Breast epithelium (tissue), 4 donors: ENCODE measurements around the gene MPST. TPM values are rescaled to one million over a fixed set of nuclear protein-coding genes. Genes with fewer than 3 reads are reported as not detected.

Source experiments
- DNase-seq, 2 donors: peaks; one replicate each; pipeline ENCODE4 v3.0.0-alpha.2; 2019; ENCODE audit warnings: low spot score in 2 of 2
- H3K27ac ChIP-seq, 2 donors: fragments of 200-600 bp; sonication (generic) in 1 of 2; one replicate each; pipeline ENCODE4 v1.5.1; 2016 to 2019; ENCODE audit warnings: mild to moderate bottlenecking in 1 of 2
- H3K27me3 ChIP-seq, 2 donors: fragments of 200-600 bp; sonication (generic) in 1 of 2; one replicate each; pipeline versions ENCODE4 v1.5.1 to v1.6.0; 2017 to 2019; ENCODE audit warnings: control low read depth in 1 of 2, mild to moderate bottlenecking in 1 of 2
- H3K36me3 ChIP-seq: fragments of 200-600 bp; one replicate; pipeline ENCODE4 v1.5.1; 2019
- H3K4me1 ChIP-seq, 2 donors: fragments of 200-600 bp; sonication (generic); one replicate each; pipeline ENCODE4 v1.5.1; 2016 to 2019; ENCODE audit warnings: control low read depth in 1 of 2
- H3K4me3 ChIP-seq, 3 donors: fragments of 200-600 bp; sonication (generic); 1 replicate in 2 of 3; 2 replicates in 1 of 3; pipeline ENCODE4 v1.5.1; 2016 to 2019; ENCODE audit warnings: mild to moderate bottlenecking in 3 of 3, moderate library complexity in 2 of 3
- H3K9me3 ChIP-seq, 2 donors: fragments of 200-600 bp; sonication (generic) in 1 of 2; one replicate each; pipeline ENCODE4 v1.5.1; 2016 to 2019; ENCODE audit warnings: control low read depth in 1 of 2
- CTCF ChIP-seq, 3 donors: fragments of 450-650 bp; IDR thresholded peaks; one replicate each; pipeline ENCODE4 v1.5.1; 2016 to 2017; ENCODE audit warnings: antibody characterized with exemption in 3 of 3, mild to moderate bottlenecking in 3 of 3, moderate library complexity in 3 of 3
- POLR2A ChIP-seq: fragments of 450-650 bp; IDR thresholded peaks from one replicate; pipeline ENCODE4 v1.6.1; 2016; ENCODE audit warnings: antibody characterized with exemption, mild to moderate bottlenecking, moderate library complexity
- POLR2AphosphoS5 ChIP-seq, 3 donors: sonication (generic); formaldehyde crosslinking; IDR thresholded peaks; one replicate each; pipeline ENCODE4 v1.6.1; 2017; ENCODE audit warnings: antibody characterized with exemption in 3 of 3
- intact Hi-C: fragments of 100-400 bp; cut with DNase I; formaldehyde crosslinking; loops from one replicate; pipeline ENCODE4 v1.15.1; 2023; ENCODE audit warnings: low total_unique reads
- total RNA-seq, 3 donors: library from RNA; depleted of rRNA; stranded (reverse); fragments of >200 nt; gene quantifications; one replicate each; pipeline ENCODE4 v1.1.0, GENCODE V29; 2016

Gene MPST
- total RNA-seq, 3 donors from 2014 or later, result 72.0 to 175 (median 113) TPM

- DNase-seq, result no peak
- Histone ChIP-seq H3K27me3 (no peaks in the 10 kb centered on the region), H3K4me1 (peaks cover 0 to 4% of the 10 kb centered on the region in 2 donors), H3K36me3 (no peaks in the 10 kb centered on the region), H3K9me3 (no peaks in the 10 kb centered on the region), H3K27ac (no peak overlapping the region), H3K4me3 (no peak overlapping the region)
- intact Hi-C loops, result no loop called here
- TF ChIP-seq CTCF (IDR thresholded peaks at IDR 0.05) (no peak), POLR2AphosphoS5 (IDR thresholded peaks at IDR 0.05) (no peak), POLR2A (no peak)
These were observed 18.1 kb downstream of the MPST start for GRCh38 chr22:37037669-37038068.

GRCh38 chr22:37039466-37039865, 19.9 kb downstream of the MPST start:
- Histone ChIP-seq H3K27me3 (no peaks in the 10 kb centered on the region), H3K4me1 (no peaks in the 10 kb centered on the region), H3K27ac (no peak overlapping the region), H3K9me3 (no peaks in the 10 kb centered on the region), H3K36me3 (no peaks in the 10 kb centered on the region), H3K4me3 (no peak overlapping the region)
- DNase-seq, result no peak
- intact Hi-C loops, result no loop called here
- TF ChIP-seq CTCF (IDR thresholded peaks at IDR 0.05), result no peak
- TF ChIP-seq POLR2A, result no peak
- no peak for TF ChIP-seq POLR2AphosphoS5 (IDR thresholded peaks at IDR 0.05)

GRCh38 chr22:37043209-37043827, 23.8 kb downstream of the MPST start:
- Histone ChIP-seq H3K9me3 (no peaks in the 10 kb centered on the region), H3K4me3 (no peak overlapping the region), H3K36me3 (no peaks in the 10 kb centered on the region), H3K27me3 (no peaks in the 10 kb centered on the region), H3K27ac (no peak overlapping the region), H3K4me1 (no peaks in the 10 kb centered on the region)
- no peak for DNase-seq
- TF ChIP-seq POLR2A (no peak), CTCF (IDR thresholded peaks at IDR 0.05) (no peak), POLR2AphosphoS5 (IDR thresholded peaks at IDR 0.05) (no peak)
- intact Hi-C loops, result no loop called here

- H3K36me3 ChIP-seq, result no peaks in the 10 kb centered on the region
- no peaks in the 10 kb centered on the region for H3K4me1 ChIP-seq
- no peaks in the 10 kb centered on the region for H3K27me3 ChIP-seq
- no peak overlapping the region for H3K27ac ChIP-seq
- peak; percentile 57 to 71 for DNase-seq
- TF ChIP-seq CTCF (IDR thresholded peaks at IDR 0.05) (peak; percentile 14 to 68 (median 44)), POLR2AphosphoS5 (IDR thresholded peaks at IDR 0.05) (no peak)
- H3K9me3 ChIP-seq, result no peaks in the 10 kb centered on the region
- intact Hi-C loops, result no loop called here
- no peak overlapping the region for H3K4me3 ChIP-seq
These were observed 24.4 kb downstream of the MPST start for GRCh38 chr22:37043828-37044538.
